A204.1 (cell line): ENCODE results near the gene MACROD1.

Source experiments
- FAIRE-seq: peaks from 2 replicates; lab custom pipeline; 2012; peaks lifted over from hg19 to GRCh38; lab: Jason Lieb, UNC

MACROD1 gene

GRCh38 chr11:64032050-64032449, 133.9 kb downstream of the MACROD1 start:
- no peak for FAIRE-seq

GRCh38 chr11:64031001-64031400, 134.9 kb downstream of the MACROD1 start:
- no peak for FAIRE-seq

- no peak for FAIRE-seq
These were observed 136.1 kb downstream of the MACROD1 start for GRCh38 chr11:64029773-64030172.

- FAIRE-seq, result no peak
These were observed 137.4 kb downstream of the MACROD1 start for GRCh38 chr11:64028398-64029115.

GRCh38 chr11:64027651-64028397, 138.1 kb downstream of the MACROD1 start:
- FAIRE-seq, result no peak

GRCh38 chr11:64026575-64027205, 139.2 kb downstream of the MACROD1 start:
- FAIRE-seq, result no peak

- no peak for FAIRE-seq
These were observed 140.7 kb downstream of the MACROD1 start for GRCh38 chr11:64025205-64025604.

GRCh38 chr11:64023712-64024710, 141.9 kb downstream of the MACROD1 start:
- FAIRE-seq, result no peak

- no peak for FAIRE-seq
These were observed 143.7 kb downstream of the MACROD1 start for GRCh38 chr11:64022125-64022784.

- FAIRE-seq, result no peak
These were observed 144.2 kb downstream of the MACROD1 start for GRCh38 chr11:64021757-64022093.

GRCh38 chr11:64020976-64021756, 144.7 kb downstream of the MACROD1 start:
- no peak for FAIRE-seq

GRCh38 chr11:64019106-64020037, 146.5 kb downstream of the MACROD1 start:
- no peak for FAIRE-seq

- no peak for FAIRE-seq
These were observed 147.6 kb downstream of the MACROD1 start for GRCh38 chr11:64018310-64018709.

GRCh38 chr11:64017945-64018224, 148.0 kb downstream of the MACROD1 start:
- no peak for FAIRE-seq

- no peak for FAIRE-seq
These were observed 149.7 kb downstream of the MACROD1 start for GRCh38 chr11:64015935-64016845.

- no peak for FAIRE-seq
These were observed 150.4 kb downstream of the MACROD1 start for GRCh38 chr11:64015510-64015909.

- FAIRE-seq, result no peak
These were observed 151.6 kb downstream of the MACROD1 start for GRCh38 chr11:64014356-64014755.

GRCh38 chr11:64013141-64013896, 152.6 kb downstream of the MACROD1 start:
- FAIRE-seq, result no peak
